NOMO-1 treated with dmso at 0.1 percent for 144 hours (cell line): ENCODE measurements around the gene FOXD1.

Experiments used
- DNase-seq: peaks from one replicate; lab custom pipeline; 2025; ENCODE audit not compliant: unreplicated experiment; lab: John Stamatoyannopoulos, UW

FOXD1 gene

GRCh38 chr5:73441378-73441777, 7.2 kb downstream of the FOXD1 start:
- no peak for DNase-seq

- no peak for DNase-seq
These were observed 8.3 kb downstream of the FOXD1 start for GRCh38 chr5:73440262-73440661.

GRCh38 chr5:73438645-73439470, 9.7 kb downstream of the FOXD1 start:
- DNase-seq = no peak

GRCh38 chr5:73437777-73438644, 10.6 kb downstream of the FOXD1 start:
- DNase-seq = no peak

- no peak for DNase-seq
These were observed 11.3 kb downstream of the FOXD1 start for GRCh38 chr5:73437101-73437776.

- DNase-seq = no peak
These were observed 12.0 kb downstream of the FOXD1 start for GRCh38 chr5:73436535-73437100.

GRCh38 chr5:73435759-73436534, 12.6 kb downstream of the FOXD1 start:
- no peak for DNase-seq

- no peak for DNase-seq
These were observed 13.7 kb downstream of the FOXD1 start for GRCh38 chr5:73434907-73435306.

- no peak for DNase-seq
These were observed 14.1 kb downstream of the FOXD1 start for GRCh38 chr5:73434461-73434860.

- no peak for DNase-seq
These were observed 14.6 kb downstream of the FOXD1 start for GRCh38 chr5:73433982-73434342.

GRCh38 chr5:73433272-73433981, 15.2 kb downstream of the FOXD1 start:
- DNase-seq = no peak

- no peak for DNase-seq
These were observed 17.2 kb downstream of the FOXD1 start for GRCh38 chr5:73431204-73431851.

GRCh38 chr5:73426034-73426433, 22.5 kb downstream of the FOXD1 start:
- DNase-seq = no peak

GRCh38 chr5:73424556-73424977, 24.0 kb downstream of the FOXD1 start:
- DNase-seq = no peak

GRCh38 chr5:73422164-73422563, 26.4 kb downstream of the FOXD1 start:
- no peak for DNase-seq

GRCh38 chr5:73420666-73421065, 27.9 kb downstream of the FOXD1 start:
- DNase-seq = peak; percentile 12

GRCh38 chr5:73419465-73420390, 28.8 kb downstream of the FOXD1 start:
- no peak for DNase-seq

GRCh38 chr5:73419117-73419464, 29.5 kb downstream of the FOXD1 start:
- no peak for DNase-seq
